ENCODE data around the gene MCRIP2.

DNA sequence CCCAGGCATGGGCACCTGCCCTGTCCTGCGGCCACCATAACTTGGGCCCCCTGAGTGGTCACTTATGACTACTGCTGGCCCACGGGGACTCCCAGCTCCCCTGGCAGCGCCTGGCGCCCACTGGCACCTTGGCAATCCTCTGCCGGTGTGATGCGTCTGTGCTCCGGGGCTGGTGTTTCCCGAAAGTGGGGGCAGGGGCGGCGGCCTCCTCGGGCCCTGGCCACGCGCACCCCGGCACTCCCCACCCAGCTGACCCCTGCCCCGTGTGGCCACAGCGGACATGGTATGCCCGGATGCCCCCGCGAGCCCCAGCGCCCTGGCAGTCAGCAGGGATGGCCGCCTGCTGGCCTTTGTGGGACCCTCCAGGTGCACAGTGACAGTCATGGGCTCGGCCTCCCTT lies 15.9 kb downstream of the MCRIP2 start:
- TF ChIP-seq POLR2A (IDR thresholded peaks at IDR 0.05; ENCODE audit: low read depth, low read length) (no peak), POLR2AphosphoS5 (IDR thresholded peaks at IDR 0.05; ENCODE audit: low read depth, low read length) (no peak), SPI1 (IDR thresholded peaks at IDR 0.05; ENCODE audit: low read depth, low read length) (no peak), PAX5 (IDR thresholded peaks at IDR 0.05; ENCODE audit: insufficient read depth, low read length, severe bottlenecking) (no peak), POU2F2 (IDR thresholded peaks at IDR 0.05; ENCODE audit: low read depth, low read length) (no peak), TAF1 (IDR thresholded peaks at IDR 0.05; ENCODE audit: low read depth, low read length) (no peak)
